ENCODE measurements around the gene KCNMA1. TPM values are rescaled to one million over a fixed set of nuclear protein-coding genes. Genes with fewer than 3 reads are reported as not detected.

Gene KCNMA1
- polyA plus RNA-seq, 1 donor from 2014 or later, result 60.8 TPM

DNA sequence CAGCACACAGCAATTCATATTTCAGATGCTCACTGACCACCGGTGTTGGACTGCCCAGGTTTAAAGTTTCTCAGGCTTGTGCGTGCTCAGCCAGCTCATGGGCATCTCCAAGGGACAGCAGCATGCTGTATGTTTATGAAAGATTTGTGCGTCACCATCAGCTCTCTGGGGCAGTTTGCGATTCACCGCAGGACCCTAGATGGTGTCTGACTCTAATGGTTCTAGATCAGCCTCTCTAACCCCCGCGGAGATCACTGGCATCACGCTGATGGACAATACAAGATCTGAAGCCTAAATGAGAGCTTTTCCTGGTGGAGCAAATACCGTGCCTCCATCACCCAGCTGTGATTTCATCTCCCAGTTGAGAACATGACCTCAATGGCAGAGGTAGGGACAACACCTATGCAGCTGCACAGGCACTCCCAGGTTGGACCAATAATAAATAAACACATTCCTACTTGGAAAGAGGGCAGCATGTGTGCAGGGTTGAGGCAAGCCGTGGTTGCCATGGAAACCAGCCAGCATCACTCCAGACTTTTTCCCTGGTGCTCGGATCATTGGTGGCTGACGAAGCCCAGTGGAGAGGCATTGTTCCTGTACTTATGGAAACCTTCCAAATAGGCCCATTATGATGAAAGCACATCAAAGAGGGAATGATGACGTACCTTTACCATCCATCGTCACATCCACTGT lies 253.6 kb downstream of the KCNMA1 start:
- Histone ChIP-seq H3K27ac (ENCODE audit: low read length) (peak overlapping the region; percentile 68), H3F3A (ENCODE audit: insufficient read depth, low read length, poor library complexity, severe bottlenecking) (no peaks in the 10 kb centered on the region), H3K27me3 (ENCODE audit: insufficient read depth, low read depth, low read length) (no peaks in the 10 kb centered on the region), H4K20me1 (ENCODE audit: insufficient read depth) (no peaks in the 10 kb centered on the region), H3K9ac (ENCODE audit: low read length) (peak overlapping the region; percentile 24), H3K4me3 (ENCODE audit: low read length) (peak overlapping the region; percentile 26), H3K4me2 (ENCODE audit: low read length) (no peak overlapping the region), H3K9me2 (ENCODE audit: insufficient read depth, low read length) (no peaks in the 10 kb centered on the region), H2AFZ (ENCODE audit: low read depth, low read length) (no peak overlapping the region), H3K36me3 (ENCODE audit: insufficient read depth, low read length) (no peaks in the 10 kb centered on the region), H3K9me3 (ENCODE audit: low read length) (no peaks in the 10 kb centered on the region), H3K79me2 (replicated peaks; ENCODE audit: insufficient read depth, low read length) (no peaks in the 10 kb centered on the region)
- peak; percentile 40 for TF ChIP-seq SMC3 (conservative IDR thresholded peaks at IDR 0.05; ENCODE audit: poor library complexity)
- peak; percentile 33 for TF ChIP-seq RAD21 (conservative IDR thresholded peaks at IDR 0.05)
- TF ChIP-seq POLR2AphosphoS5 (IDR thresholded peaks at IDR 0.05), result no peak
- TF ChIP-seq EZH2 (IDR thresholded peaks at IDR 0.05; ENCODE audit: borderline replicate concordance, insufficient read depth, low read length, poor library complexity, severe bottlenecking), result no peak
- TF ChIP-seq, protein P1, sequence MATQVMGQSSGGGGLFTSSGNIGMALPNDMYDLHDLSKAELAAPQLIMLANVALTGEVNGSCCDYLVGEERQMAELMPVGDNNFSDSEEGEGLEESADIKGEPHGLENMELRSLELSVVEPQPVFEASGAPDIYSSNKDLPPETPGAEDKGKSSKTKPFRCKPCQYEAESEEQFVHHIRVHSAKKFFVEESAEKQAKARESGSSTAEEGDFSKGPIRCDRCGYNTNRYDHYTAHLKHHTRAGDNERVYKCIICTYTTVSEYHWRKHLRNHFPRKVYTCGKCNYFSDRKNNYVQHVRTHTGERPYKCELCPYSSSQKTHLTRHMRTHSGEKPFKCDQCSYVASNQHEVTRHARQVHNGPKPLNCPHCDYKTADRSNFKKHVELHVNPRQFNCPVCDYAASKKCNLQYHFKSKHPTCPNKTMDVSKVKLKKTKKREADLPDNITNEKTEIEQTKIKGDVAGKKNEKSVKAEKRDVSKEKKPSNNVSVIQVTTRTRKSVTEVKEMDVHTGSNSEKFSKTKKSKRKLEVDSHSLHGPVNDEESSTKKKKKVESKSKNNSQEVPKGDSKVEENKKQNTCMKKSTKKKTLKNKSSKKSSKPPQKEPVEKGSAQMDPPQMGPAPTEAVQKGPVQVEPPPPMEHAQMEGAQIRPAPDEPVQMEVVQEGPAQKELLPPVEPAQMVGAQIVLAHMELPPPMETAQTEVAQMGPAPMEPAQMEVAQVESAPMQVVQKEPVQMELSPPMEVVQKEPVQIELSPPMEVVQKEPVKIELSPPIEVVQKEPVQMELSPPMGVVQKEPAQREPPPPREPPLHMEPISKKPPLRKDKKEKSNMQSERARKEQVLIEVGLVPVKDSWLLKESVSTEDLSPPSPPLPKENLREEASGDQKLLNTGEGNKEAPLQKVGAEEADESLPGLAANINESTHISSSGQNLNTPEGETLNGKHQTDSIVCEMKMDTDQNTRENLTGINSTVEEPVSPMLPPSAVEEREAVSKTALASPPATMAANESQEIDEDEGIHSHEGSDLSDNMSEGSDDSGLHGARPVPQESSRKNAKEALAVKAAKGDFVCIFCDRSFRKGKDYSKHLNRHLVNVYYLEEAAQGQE (IDR thresholded peaks at IDR 0.05; ENCODE audit: borderline replicate concordance), result peak; percentile 56
- TF ChIP-seq TAF1 (IDR thresholded peaks at IDR 0.05; ENCODE audit: low read depth), result no peak
- peak; percentile 70 for TF ChIP-seq MXI1 (conservative IDR thresholded peaks at IDR 0.05; ENCODE audit: poor library complexity, severe bottlenecking)
- TF ChIP-seq EP300 (conservative IDR thresholded peaks at IDR 0.05; ENCODE audit: poor library complexity, severe bottlenecking), result peak; percentile 32

DNA sequence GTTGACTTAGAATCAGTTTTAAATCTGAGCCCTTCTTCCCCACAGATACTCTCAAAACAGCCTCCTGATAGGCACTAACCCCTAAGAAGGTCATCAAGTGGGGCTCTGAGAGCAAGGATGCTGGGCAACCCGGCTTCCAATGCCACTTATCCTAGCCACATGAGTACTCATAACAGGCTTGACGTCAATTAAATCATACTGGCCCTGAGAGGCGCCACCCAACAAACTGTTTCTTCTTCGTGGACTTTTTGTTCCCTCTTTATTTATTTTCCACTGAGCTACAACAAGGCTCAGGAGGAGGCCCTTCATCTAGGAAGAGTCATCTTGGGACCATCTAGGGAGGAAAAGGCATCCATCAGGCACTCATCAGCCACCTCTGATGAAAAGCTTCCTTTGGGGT lies 255.9 kb downstream of the KCNMA1 start:
- no peaks in the 10 kb centered on the region for H4K20me1 ChIP-seq (ENCODE audit: insufficient read depth)
- no peaks in the 10 kb centered on the region for H3K36me3 ChIP-seq (ENCODE audit: insufficient read depth, low read length)
- H3K4me2 ChIP-seq (ENCODE audit: low read length), result no peak overlapping the region
- no peaks in the 10 kb centered on the region for H3K27me3 ChIP-seq (ENCODE audit: insufficient read depth, low read depth, low read length)
- no peak overlapping the region for H3K9ac ChIP-seq (ENCODE audit: low read length)
- no peak overlapping the region for H2AFZ ChIP-seq (ENCODE audit: low read depth, low read length)
- H3K4me3 ChIP-seq (ENCODE audit: low read length), result no peak overlapping the region
- H3K9me2 ChIP-seq (ENCODE audit: insufficient read depth, low read length), result no peaks in the 10 kb centered on the region
- no peaks in the 10 kb centered on the region for H3F3A ChIP-seq (ENCODE audit: insufficient read depth, low read length, poor library complexity, severe bottlenecking)
- TF ChIP-seq, protein P2, sequence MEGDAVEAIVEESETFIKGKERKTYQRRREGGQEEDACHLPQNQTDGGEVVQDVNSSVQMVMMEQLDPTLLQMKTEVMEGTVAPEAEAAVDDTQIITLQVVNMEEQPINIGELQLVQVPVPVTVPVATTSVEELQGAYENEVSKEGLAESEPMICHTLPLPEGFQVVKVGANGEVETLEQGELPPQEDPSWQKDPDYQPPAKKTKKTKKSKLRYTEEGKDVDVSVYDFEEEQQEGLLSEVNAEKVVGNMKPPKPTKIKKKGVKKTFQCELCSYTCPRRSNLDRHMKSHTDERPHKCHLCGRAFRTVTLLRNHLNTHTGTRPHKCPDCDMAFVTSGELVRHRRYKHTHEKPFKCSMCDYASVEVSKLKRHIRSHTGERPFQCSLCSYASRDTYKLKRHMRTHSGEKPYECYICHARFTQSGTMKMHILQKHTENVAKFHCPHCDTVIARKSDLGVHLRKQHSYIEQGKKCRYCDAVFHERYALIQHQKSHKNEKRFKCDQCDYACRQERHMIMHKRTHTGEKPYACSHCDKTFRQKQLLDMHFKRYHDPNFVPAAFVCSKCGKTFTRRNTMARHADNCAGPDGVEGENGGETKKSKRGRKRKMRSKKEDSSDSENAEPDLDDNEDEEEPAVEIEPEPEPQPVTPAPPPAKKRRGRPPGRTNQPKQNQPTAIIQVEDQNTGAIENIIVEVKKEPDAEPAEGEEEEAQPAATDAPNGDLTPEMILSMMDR (IDR thresholded peaks at IDR 0.05; ENCODE audit: poor library complexity, severe bottlenecking), result no peak
- no peak for TF ChIP-seq EP300 (conservative IDR thresholded peaks at IDR 0.05; ENCODE audit: poor library complexity, severe bottlenecking)
- no peak for TF ChIP-seq EZH2 (IDR thresholded peaks at IDR 0.05; ENCODE audit: borderline replicate concordance, insufficient read depth, low read length, poor library complexity, severe bottlenecking)
- TF ChIP-seq TAF1 (IDR thresholded peaks at IDR 0.05; ENCODE audit: low read depth), result no peak
- no peak for TF ChIP-seq RAD21 (conservative IDR thresholded peaks at IDR 0.05)
- TF ChIP-seq, protein P1 (IDR thresholded peaks at IDR 0.05; ENCODE audit: borderline replicate concordance), result no peak
- no peak for TF ChIP-seq POLR2AphosphoS5 (IDR thresholded peaks at IDR 0.05)
- TF ChIP-seq MXI1 (conservative IDR thresholded peaks at IDR 0.05; ENCODE audit: poor library complexity, severe bottlenecking), result no peak
- TF ChIP-seq SMC3 (conservative IDR thresholded peaks at IDR 0.05; ENCODE audit: poor library complexity), result no peak
- no peaks in the 10 kb centered on the region for H3K9me3 ChIP-seq (ENCODE audit: low read length)
- H3K27ac ChIP-seq (ENCODE audit: low read length), result no peak overlapping the region
- no peaks in the 10 kb centered on the region for H3K79me2 ChIP-seq (replicated peaks; ENCODE audit: insufficient read depth, low read length)

Data from neural cell (in vitro differentiated cells).